ENCODE results near the gene RGS7BP. TPM values are rescaled to one million over a fixed set of nuclear protein-coding genes. Genes with fewer than 3 reads are reported as not detected.

RGS7BP gene
- 1.7 TPM for total RNA-seq (ENCODE audit: insufficient read depth, low replicate concordance)

DNA sequence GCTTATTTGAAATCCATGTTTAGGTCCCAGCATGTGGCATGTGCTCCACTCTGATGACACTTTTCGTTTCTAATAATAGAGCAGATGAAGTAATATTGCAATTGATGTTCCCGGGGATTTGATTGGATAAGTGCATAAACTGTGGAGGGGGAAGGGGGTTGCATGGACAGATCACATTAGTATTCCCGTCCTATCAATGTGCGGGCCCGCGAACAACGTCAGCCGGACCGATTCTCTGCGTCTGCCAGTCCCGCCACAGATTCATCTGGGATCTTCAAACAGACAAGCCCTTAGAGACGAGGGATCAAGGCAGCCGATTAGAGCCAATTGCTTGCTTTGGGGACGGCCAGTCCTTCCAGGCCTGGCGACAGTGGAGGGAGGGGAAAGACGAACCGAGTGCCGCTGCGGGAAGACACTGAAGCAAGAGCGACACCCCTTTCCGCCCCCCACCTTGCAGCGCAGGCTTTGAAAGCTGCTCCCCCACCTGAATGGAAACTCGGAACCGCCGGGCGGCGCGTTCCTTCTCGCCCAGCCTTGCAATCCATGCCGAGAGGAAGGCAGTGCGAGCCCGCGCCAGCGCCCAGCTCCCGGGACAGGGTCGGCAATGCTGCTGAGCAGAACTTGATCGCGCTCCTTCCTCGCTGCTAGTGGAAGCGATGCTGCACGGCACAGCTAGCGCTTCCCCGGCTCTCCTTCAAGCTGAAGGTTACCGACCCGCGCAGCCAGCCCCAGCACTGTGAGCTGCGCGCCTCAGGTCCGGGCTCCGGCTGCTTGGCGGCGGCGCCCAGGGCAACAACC, at the start of gene RGS7BP:
Gene RGS7BP (plus strand): TSS at position 247 of the 798 bp plus-strand sequence. CDS start 610 bp downstream, outside the sequence.
- DNase-seq (ENCODE audit: low spot score): peak; percentile 53

DNA sequence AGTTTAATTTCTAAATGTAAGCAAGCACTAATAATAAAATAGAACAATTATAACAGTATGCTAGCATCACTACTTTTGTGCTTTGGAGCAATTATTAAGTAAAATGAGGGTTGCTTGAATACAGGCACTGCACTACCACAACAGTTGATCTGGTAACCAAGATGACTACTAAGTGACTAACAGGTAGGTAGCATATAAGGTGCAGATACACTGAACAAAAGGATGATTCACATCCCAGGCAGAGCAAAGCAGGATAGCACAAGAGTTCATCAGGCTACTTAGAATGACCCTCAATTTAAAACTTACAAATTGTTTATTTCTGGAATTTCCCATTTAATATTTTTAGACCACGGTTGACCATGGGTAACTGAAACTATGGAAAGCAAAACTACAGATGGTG, 48.0 kb upstream of the RGS7BP start:
- DNase-seq (ENCODE audit: low spot score): no peak

DNA sequence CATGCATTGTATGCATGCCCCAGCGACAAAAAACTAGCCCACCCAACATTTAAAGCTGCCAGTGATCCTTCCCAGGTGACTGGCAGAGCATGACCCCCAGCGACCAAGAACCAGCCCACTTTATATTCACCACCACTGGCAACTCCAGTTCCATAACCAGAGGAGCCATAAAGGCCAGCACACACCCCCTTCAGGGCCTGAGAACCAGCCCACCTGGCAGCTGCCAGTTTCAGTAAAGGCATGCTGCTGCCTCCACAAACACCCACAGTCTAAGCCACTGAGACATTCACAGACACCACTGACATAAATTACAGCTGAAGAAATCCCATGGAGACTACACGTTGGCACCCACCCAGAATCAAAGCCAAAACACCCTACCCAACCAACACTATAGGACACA, 46.9 kb upstream of the RGS7BP start:
- DNase-seq (ENCODE audit: low spot score): no peak

DNA sequence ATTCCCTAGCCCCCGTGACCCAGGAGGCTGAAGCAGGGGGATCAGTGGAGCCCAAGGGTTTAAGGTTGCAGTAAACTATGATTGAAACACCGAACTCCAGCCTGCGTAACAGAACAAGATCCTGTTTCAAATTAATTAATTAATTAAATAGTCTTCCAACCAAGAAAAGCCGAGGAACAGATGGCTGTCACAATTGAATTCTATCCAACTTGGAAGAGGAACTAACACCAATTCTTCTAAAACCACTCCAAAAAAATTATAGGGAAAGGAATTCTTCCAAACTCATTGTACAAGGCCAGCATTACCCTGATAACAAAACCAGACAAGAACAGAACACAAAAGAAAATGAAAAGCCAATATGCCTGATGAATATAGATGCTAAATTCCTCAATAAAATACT, 43.4 kb upstream of the RGS7BP start:
- no peak for DNase-seq (ENCODE audit: low spot score)

DNA sequence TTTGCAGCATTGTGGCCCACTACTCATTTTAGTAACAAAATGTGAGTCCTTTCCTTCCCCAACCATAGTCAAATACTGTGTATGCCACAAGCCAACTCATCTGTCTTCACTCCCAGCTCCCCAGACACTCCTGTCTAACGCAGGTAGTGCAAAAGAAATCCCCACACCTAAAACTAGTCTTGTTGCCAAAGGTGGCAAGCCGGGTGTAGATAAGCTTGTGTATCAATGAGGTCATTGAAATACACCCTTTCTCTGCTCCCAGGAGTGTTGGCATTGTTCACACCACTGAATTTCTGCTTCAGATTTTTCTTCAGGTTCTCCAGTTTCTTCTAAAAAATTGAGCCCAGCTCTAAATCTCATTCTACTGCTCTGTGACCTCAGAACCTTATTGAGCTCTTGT, 19.7 kb upstream of the RGS7BP start:
- no peak for DNase-seq (ENCODE audit: low spot score)

DNA sequence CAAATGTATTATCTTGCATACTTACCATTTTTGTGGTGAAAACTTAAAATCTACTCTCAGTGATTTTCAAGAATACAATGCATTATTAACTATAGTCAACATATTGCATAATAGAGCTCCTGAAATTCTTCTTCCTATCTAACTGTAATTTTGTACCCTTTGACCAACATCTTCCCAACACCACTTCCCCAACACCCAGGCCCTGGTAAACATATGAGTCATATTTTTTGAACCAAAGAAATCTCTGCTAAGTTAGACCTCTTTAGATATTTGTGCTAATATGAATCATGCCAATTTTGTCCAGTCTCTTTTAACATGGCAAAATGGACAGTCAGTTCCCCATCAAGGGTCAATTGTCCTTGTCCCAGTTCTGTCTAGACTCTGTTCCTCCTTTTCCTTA, 18.5 kb upstream of the RGS7BP start:
- no peak for DNase-seq (ENCODE audit: low spot score)

DNA sequence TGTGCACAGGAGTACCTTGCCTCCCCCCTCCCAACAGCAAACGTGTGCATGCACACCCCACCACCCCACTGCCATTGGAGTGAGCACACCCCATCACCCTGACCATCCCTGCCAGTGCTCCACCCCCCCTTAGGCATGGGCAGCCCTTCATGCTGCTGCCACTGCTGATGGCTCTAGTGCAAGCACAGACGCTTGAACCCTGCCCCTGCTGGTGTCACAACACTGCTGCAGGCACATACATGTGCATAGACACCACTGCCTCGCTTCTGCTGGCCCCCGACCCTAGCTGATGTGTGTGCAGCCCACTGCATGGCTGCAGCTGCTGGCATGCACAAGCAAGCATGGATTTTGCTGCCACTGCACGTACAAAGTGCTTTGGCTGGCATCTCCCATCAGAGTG, 16.0 kb upstream of the RGS7BP start:
- DNase-seq (ENCODE audit: low spot score): no peak

DNA sequence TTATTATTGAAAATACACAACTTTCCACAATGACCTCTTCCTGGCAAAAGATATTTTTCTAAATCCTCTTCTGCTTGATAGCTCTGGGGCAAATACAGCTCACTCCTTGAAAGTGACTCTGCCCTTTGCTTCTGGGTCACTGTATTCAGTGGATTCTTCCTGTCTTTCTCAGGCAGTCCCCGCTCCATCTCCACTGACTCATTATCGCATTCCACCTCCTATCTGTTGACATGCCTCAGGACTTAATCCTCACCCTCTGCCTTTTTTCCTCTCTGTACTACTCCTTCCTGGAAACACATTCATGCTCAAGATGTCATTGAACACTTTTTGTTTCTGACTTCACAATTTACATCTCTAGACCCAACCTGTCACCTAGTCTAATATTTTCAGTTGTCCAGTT, 8.4 kb upstream of the RGS7BP start:
- no peak for DNase-seq (ENCODE audit: low spot score)

DNA sequence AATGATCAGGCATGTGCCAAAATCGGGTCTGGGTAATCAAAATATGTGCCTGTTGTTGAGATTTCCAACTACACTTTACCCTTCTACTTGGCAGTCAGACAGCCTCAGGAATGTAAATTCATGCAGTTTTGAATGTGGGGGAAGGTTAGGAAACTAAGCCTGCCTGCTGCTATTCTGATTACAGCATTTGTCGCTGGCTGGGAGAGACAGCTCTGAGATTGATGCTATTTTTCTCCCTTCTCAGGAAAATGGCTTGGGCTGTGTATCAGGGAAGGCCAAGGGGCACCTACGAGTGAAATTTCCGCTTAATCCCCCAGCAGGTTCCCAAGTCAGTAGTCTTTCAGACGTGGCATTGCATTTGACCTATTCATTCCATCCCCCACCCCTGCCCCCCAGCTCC, 3.6 kb upstream of the RGS7BP start:
- peak; percentile 23 for DNase-seq (ENCODE audit: low spot score)

DNA sequence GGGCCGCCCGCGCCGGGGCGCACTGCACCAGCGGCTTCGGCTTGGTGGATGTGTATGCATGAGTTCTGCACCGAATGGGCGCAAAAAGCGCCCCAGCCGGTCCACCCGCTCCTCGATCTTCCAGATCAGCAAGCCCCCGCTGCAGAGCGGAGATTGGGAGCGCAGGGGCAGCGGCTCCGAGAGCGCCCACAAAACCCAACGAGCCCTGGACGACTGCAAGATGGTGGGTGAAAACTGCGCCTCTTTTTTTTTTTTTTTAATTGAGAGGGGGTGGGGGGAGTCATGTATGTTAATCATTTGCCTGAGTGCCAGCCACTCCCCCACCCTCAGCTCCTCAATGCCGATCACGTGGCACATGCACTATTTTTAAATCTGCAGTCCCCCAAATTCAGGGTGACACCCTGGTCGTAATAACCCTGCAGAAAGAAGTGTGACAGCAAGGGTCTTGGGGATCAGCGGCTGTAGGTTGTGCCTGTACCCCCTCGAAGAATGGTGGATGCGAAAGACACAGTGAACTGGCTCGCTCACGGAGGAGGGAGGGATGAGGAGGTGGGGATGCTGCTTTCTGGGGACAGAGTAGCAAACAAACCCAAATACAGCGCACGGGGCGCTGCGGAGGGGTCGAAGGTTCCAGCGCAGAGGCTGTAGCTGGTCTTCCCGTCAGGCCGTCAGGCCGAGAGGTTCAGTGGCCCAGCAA, 900 bp downstream of the RGS7BP start:
- DNase-seq (ENCODE audit: low spot score): no peak

DNA sequence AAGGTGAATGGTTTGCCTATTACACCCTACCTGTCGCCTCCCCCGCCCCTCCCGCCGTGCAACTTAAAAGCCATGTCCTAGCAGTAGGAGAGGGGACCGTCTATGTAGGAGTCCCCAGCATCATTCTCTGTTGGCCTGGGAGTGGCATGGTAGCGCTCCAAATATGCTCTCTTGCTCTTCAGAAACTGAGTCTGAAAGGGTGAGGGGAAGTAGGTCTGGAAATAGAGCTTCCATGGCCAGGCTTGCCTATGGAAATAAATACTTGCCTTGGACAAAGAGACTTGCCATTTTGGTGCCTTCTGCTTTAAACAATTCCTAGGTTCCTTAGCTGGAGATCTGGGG, 1.4 kb downstream of the RGS7BP start:
- no peak for DNase-seq (ENCODE audit: low spot score)

DNA sequence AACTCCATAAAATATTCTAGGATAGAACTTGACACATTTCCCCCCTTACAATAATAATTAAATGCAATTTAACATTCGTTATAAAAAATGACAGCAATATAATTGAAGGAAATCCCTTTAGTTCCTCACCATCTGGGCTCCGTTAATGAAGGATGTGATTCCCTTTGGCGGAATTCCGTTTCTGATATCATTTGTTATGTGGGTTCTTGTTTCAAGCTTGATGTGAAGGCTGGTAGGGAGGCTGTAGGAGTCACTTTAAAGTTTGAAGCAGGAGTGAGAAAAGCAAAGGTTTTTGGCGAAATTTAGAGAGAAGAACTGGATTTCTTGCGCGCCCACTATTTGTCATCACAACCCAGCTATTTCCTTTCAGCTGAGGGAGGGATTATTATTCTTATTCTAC, 4.0 kb downstream of the RGS7BP start:
- no peak for DNase-seq (ENCODE audit: low spot score)

DNA sequence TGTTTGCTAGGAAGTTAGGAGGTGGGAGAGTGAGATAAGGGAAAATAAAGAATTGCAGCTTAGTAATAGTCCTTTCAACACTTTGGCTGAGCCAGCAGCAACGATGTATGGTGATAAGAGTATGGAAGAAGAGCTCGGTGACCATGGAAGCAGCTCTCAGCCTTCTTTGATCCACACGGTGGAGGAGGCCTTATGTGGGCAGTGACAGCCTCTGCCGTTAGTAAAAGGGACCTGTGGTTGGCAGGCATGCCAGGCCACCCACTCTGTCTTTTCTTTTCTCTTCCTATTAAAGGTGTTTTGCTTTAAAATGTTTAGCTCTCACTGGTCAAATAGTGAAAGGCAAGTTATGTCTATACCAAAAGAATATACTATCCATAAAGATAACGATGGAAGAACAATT, 7.7 kb downstream of the RGS7BP start:
- DNase-seq (ENCODE audit: low spot score): no peak

DNA sequence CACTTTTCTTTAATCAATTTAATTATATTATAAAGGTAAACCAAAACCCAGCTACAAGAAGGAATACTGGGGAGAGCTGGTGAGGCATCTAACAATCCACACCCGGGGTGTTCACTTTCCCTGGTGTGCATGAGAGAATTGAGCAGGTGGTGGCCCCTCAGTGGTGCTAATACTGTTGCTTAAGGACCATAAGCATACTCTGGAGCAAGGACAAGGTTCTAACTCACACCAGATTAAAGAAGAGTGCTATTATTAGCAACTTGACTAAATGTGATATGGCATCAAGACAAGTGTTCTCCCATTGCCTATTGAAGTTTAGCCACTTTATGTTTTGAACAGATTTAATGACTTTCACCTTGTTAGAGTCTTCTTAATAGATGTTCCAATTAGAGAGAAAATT, 8.8 kb downstream of the RGS7BP start:
- no peak for DNase-seq (ENCODE audit: low spot score)

DNA sequence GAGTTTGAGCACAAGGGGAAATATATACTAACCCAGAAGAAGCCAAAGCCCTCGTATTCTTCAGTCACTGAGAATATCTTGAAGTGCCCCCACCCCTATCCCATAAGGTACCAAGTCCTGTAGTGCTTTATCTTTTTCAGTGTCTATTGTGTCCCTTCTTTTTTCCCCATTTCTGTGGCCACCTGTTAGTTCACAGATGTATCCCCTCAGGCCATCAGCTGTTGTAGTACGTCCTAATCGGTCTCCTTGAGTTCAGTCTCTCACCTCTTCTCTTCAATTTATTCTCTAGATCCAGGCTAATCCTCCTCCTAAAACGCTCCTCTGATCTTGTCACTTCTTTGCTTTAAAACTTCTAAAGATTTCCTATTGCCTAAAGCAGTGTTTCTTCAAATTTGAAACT, 10.4 kb downstream of the RGS7BP start:
- DNase-seq (ENCODE audit: low spot score): no peak

DNA sequence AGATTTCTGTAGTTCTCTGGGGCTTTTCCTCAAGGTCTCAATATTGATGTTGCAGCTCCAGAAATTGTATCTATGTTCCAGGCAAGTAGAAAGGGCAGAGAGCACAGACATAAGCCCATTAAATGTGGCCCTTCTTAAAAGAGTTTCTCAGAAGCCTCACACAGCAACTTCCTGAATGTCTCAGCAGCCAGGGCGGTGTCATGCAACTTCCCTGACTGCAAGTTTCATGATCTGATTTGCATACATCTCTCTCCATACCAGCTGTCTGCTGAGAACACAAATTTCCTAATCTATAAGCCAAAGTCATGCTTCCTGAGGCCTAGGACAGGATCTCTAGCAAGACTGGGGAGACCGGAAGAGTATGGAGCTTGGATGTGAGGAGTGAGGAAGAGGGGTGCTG, 13.0 kb downstream of the RGS7BP start:
- DNase-seq (ENCODE audit: low spot score): no peak

DNA sequence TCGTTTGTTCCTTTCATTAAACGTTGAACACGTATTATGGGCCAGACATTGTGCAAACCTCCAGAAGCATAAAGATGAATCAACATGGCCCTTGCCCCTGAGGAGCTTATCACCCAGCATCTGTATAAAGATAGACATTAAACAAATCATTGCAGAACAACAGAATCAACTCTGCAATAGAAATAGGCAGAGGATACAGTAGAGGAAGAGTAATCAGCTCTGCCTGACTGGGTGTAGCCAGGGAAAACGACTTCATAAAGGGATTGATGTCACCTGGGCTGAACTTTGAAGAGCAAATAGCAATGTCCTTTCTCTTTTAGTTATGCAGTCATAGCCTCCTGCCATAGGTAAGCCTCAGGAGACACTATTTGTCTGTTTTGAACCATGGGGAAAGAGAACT, 13.4 kb downstream of the RGS7BP start:
- no peak for DNase-seq (ENCODE audit: low spot score)

DNA sequence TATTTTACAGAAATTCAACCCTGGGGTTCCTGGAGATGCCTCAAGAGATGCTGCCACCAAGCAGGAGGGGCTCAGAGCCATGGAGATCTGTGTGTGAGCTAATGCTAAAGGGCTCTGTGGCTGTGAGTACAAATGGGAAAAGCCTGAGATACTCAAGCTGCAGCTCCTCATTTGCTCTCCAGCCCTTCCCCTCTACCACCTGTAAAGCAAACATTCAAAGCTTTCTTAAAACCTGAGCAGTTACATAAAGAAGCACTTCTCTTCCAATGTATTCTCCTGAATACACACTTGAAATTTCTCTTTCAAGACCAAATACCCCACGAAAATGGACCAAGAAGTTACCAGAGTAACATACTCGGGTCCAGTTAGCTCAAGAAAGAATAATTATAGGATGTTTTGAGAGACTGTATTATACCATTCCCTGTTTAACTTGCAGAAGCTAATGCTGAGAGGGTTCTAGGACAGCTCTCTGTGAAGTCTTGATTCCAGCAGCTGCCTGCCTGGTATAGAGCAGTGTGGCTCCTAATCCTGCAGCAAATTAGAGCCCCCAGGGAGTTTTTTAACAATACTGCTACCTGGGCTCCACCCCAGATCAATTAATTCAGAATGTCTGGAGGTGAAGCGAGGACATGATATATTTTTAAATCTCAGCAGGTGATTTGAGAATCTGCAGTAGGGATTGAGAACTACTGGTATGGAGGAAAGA, 21.1 kb downstream of the RGS7BP start:
- DNase-seq (ENCODE audit: low spot score): no peak

DNA sequence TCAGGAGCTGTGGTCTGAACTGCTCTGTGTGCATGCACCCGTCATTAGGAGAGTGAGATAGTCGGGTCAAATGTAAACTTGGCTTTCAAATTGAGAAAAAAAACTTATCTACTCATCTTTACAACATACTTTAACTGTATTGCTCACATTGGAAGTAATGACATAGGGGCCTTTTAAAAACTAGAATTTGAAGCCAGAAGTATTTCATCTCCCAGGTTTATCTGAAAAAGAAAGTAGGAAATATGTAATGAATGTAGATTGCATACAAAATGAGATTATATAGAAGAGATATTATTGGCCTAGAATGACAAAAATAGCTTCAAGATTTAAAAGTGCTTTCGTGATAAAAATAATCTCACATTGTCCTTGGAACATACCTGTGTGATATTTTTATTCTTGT, 24.3 kb downstream of the RGS7BP start:
- DNase-seq (ENCODE audit: low spot score): no peak

DNA sequence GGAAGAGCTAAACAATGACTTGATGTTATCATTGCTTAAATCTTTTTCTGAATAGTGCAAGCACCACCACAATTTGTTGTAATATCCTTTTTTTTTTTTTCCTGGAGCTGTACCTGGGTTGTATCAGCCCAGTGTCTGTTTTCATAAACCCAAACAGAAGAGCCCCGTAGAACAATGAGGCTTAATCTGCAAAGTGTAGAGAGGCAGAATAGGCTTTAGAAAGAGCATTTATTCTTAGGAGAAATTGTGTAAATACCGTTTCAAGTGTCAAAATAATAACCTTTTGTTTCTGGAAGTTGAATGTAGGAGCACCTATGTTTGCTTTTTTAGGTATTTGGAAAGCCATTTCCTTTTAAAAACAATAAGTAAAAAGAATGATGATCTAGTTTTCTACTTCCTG, 26.4 kb downstream of the RGS7BP start:
- no peak for DNase-seq (ENCODE audit: low spot score)

DNA sequence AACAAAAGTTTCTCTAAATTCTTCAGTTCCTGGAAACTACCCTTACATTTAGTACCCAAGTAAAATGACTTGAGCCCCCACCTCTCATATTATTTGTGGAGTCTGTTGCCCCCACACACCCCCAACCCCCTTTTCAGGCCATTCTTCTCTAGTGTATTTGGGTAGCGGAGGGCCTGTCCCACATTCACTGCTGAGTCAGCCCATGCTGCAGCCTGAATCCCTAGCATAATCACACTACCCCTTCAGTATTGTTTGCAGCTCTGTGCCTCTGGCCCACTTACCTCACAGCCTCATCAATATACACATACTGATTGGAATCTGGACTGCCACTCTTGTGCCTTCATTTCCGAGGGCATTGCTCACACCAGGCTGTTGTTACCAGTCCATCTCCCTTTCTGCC, 26.8 kb downstream of the RGS7BP start:
- DNase-seq (ENCODE audit: low spot score): no peak

DNA sequence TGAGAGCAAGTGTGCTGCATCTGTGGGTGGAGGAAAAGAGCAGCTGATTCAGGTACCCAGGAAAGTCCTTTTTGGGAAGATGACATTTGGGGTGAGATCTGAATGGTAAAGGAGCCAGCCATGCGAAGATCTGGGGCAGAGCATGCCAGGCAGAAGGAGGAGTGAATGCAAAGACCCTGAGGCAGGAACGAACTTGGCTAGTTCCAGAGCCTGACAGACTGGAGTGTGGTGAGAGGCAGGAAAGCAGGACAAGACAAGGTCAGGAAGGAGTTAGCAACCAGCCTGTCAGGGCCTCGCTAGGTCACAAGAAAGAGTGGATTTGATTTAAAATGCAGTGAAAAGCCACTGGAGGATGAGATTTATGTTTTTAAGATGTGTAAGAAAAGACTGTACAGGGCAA, 28.2 kb downstream of the RGS7BP start:
- DNase-seq (ENCODE audit: low spot score): peak; percentile 13

DNA sequence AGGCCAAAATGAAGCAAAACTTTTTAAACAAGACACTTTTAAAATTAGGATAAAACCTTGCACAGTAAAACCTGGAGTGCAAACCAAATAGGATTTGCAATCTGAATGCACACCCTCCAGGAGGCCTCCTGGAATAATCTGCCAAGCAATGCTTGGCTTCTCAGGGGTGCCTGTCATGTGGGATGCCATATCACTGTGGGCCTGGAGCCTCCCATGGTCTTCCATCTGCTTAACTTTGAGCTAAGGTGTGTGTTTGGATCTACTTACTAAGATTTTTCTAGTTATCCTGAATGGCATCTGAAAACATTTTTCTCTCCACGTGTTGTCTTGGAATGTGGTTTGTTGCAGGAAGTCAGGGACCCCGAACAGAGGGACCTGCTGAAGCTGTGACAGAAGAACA, 52.1 kb downstream of the RGS7BP start:
- no peak for DNase-seq (ENCODE audit: low spot score)

All from umbilical cord (tissue), 2 donors.